GM23338 (cell line): ENCODE measurements around the gene OLFM1. TPM values are rescaled to one million over a fixed set of nuclear protein-coding genes. Genes with fewer than 3 reads are reported as not detected.

Experiments
- ATAC-seq: fragments of 200-7000 bp; cut with Tn5 transposase; 3 replicates; pipeline ENCODE4 v1.9.1; 2020
- DNase-seq: peaks from one replicate; pipeline ENCODE4 v3.0.0-alpha.2; 2015; ENCODE audit warnings: low spot score
- H2AFZ ChIP-seq: fragments of 200-600 bp; sonication (generic); 2 replicates; pipeline ENCODE4 v1.8.0; 2016; ENCODE audit warnings: antibody characterized with exemption, mild to moderate bottlenecking, moderate library complexity
- H3F3A ChIP-seq: fragments of 200-600 bp; sonication (generic); replicated peaks from 2 replicates; pipeline ENCODE4 v1.8.0; 2017; ENCODE audit warnings: antibody characterized with exemption, mixed run types, low read depth
- H3K27ac ChIP-seq: fragments of 200-600 bp; sonication (generic); 2 replicates; pipeline ENCODE4 v1.6.1; 2016; ENCODE audit warnings: low read depth
- H3K27me3 ChIP-seq: fragments of 200-600 bp; sonication (generic); 2 replicates; pipeline ENCODE4 v1.8.0; 2016; ENCODE audit warnings: mild to moderate bottlenecking, mixed run types, moderate library complexity; ENCODE audit not compliant: insufficient read depth
- H3K36me3 ChIP-seq: fragments of 200-600 bp; sonication (generic); 2 replicates; pipeline ENCODE4 v1.8.0; 2016; ENCODE audit warnings: mild to moderate bottlenecking; ENCODE audit not compliant: insufficient read depth
- H3K4me1 ChIP-seq: fragments of 200-600 bp; sonication (generic); 2 replicates; pipeline ENCODE4 v1.8.0; 2016; ENCODE audit warnings: mild to moderate bottlenecking, moderate library complexity; ENCODE audit not compliant: insufficient read depth
- H3K4me2 ChIP-seq: fragments of 200-600 bp; sonication (generic); 2 replicates; pipeline ENCODE4 v1.7.1; 2017; ENCODE audit warnings: mixed run types
- H3K4me3 ChIP-seq: fragments of 200-600 bp; sonication (generic); 2 replicates; pipeline ENCODE4 v1.6.1; 2016; ENCODE audit warnings: mixed run types
- H3K79me2 ChIP-seq: fragments of 200-600 bp; sonication (generic); replicated peaks from 2 replicates; pipeline ENCODE4 v1.8.0; 2017; ENCODE audit warnings: mild to moderate bottlenecking; ENCODE audit not compliant: insufficient read depth
- H3K9me2 ChIP-seq: fragments of 200-600 bp; sonication (generic); 2 replicates; pipeline ENCODE4 v1.8.0; 2017; ENCODE audit not compliant: insufficient read depth
- H4K20me1 ChIP-seq: fragments of 200-600 bp; sonication (generic); replicated peaks from 2 replicates; pipeline ENCODE4 v1.8.0; 2017; ENCODE audit warnings: mild to moderate bottlenecking; ENCODE audit not compliant: insufficient read depth
- H3K27ac Mint-ChIP-seq: 2 replicates; pipeline ENCODE4 v1.8.0; 2020; ENCODE audit warnings: inconsistent platforms, mild to moderate bottlenecking, moderate library complexity, mixed read lengths
- H3K27me3 Mint-ChIP-seq: 3 replicates; pipeline ENCODE4 v1.8.0; 2022; ENCODE audit warnings: low read depth, mild to moderate bottlenecking, moderate library complexity, mixed read lengths, inconsistent platforms; ENCODE audit not compliant: insufficient read depth, poor library complexity
- H3K36me3 Mint-ChIP-seq: 3 replicates; pipeline ENCODE4 v1.8.0; 2021; ENCODE audit warnings: low read depth, mild to moderate bottlenecking, inconsistent platforms, moderate library complexity, mixed read lengths
- H3K4me1 Mint-ChIP-seq: 3 replicates; pipeline ENCODE4 v1.8.0; 2020; ENCODE audit warnings: mild to moderate bottlenecking, inconsistent platforms, mixed read lengths
- H3K4me3 Mint-ChIP-seq: 3 replicates; pipeline ENCODE4 v1.8.0; 2021; ENCODE audit warnings: moderate library complexity, mild to moderate bottlenecking, inconsistent platforms, mixed read lengths
- H3K9me3 Mint-ChIP-seq: 3 replicates; pipeline ENCODE4 v1.8.0; 2020; ENCODE audit warnings: moderate library complexity, mild to moderate bottlenecking, inconsistent platforms, mixed read lengths
- CREB1 ChIP-seq: fragments of 250-450 bp; sonication (Bioruptor Pico); IDR thresholded peaks from 2 replicates; pipeline ENCODE4 v1.5.0; 2020; ENCODE audit warnings: low read depth, mild to moderate bottlenecking, moderate library complexity
- ETS1 ChIP-seq: IDR thresholded peaks from 2 replicates; pipeline ENCODE4 v1.6.1; 2016; ENCODE audit warnings: antibody characterized with exemption
- EZH2 ChIP-seq: fragments of 200-600 bp; sonication (generic); IDR thresholded peaks from one replicate; pipeline ENCODE4 v1.8.0; 2017; ENCODE audit warnings: antibody characterized with exemption, mild to moderate bottlenecking, low read depth; ENCODE audit not compliant: unreplicated experiment
- EZH2phosphoT487 ChIP-seq: fragments of 200-600 bp; sonication (generic); IDR thresholded peaks from one replicate; pipeline ENCODE4 v1.8.1; 2018; ENCODE audit warnings: antibody characterized with exemption; ENCODE audit not compliant: unreplicated experiment
- JUNB ChIP-seq: IDR thresholded peaks from one replicate; pipeline ENCODE4 v1.6.1; 2016; ENCODE audit warnings: antibody characterized with exemption; ENCODE audit not compliant: unreplicated experiment
- NANOG ChIP-seq: IDR thresholded peaks from 2 replicates; pipeline ENCODE4 v1.6.1; 2016; ENCODE audit warnings: antibody characterized with exemption, borderline replicate concordance
- POLR2AphosphoS5 ChIP-seq: IDR thresholded peaks from 2 replicates; pipeline ENCODE4 v1.6.1; 2016; ENCODE audit warnings: antibody characterized with exemption, low read depth
- REST ChIP-seq: IDR thresholded peaks from one replicate; pipeline ENCODE4 v1.6.1; 2018; ENCODE audit warnings: antibody characterized with exemption; ENCODE audit not compliant: unreplicated experiment
- STAT1 ChIP-seq: IDR thresholded peaks from one replicate; pipeline ENCODE4 v1.6.1; 2016; ENCODE audit warnings: antibody characterized with exemption; ENCODE audit not compliant: unreplicated experiment
- ZNF114 ChIP-seq: fragments of 250-450 bp; sonication (Bioruptor Pico); IDR thresholded peaks from 2 replicates; pipeline ENCODE4 v1.5.0; 2020; ENCODE audit warnings: mild to moderate bottlenecking, moderate library complexity
- ZNF331 ChIP-seq: fragments of 250-450 bp; sonication (Bioruptor Pico); IDR thresholded peaks from 2 replicates; pipeline ENCODE4 v1.5.0; 2020; ENCODE audit warnings: low read depth, mild to moderate bottlenecking, moderate library complexity
- polyA plus RNA-seq: library from polyadenylated mRNA; unstranded; fragments of >200 nt; fragmentation: Nextera tagmentation; extraction: Ambion mirVana; gene quantifications from 2 replicates; pipeline ENCODE4 v1.2.1, GENCODE V29; 2016
- total RNA-seq: library from RNA; depleted of rRNA; stranded (reverse); fragments of >200 nt; shearing (Covaris generic); gene quantifications from 2 replicates; pipeline ENCODE4 v1.2.3, GENCODE V29; 2014
- TF ChIP-seq, protein P1 (sequence below), 2 experiments: fragments of 200-600 bp in 1 of 2; sonication (generic) in 1 of 2; conservative IDR thresholded peaks; 2 replicates each; pipeline versions ENCODE4 v1.5.1 to v1.6.1; 2016 to 2017; ENCODE audit warnings: antibody characterized with exemption in 2 of 2, low read depth in 2 of 2, mild to moderate bottlenecking in 2 of 2, moderate library complexity in 1 of 2
- TF ChIP-seq, protein P2 (sequence below): fragments of 250-450 bp; sonication (Bioruptor Pico); IDR thresholded peaks from 2 replicates; pipeline ENCODE4 v1.5.0; 2020; ENCODE audit warnings: mild to moderate bottlenecking, moderate library complexity

OLFM1 gene
- total and polyA plus RNA-seq, 2 experiments from 2014 or later: 20.6 to 40.1 TPM

- H3K4me1 ChIP-seq: peaks cover 2% of the 10 kb centered on the region; the same call in 1 of the 2 replicates
- H3K4me2 ChIP-seq: no peak overlapping the region
- Mint-ChIP-seq H3K36me3 (no peaks in the 10 kb centered on the region), H3K27me3 (peaks cover 14% of the 10 kb centered on the region), H3K4me1 (peaks cover 23% of the 10 kb centered on the region), H3K27ac (no peak overlapping the region), H3K4me3 (no peak overlapping the region), H3K9me3 (no peaks in the 10 kb centered on the region)
- H3K9me2 ChIP-seq: no peaks in the 10 kb centered on the region
- no peak overlapping the region for H2AFZ ChIP-seq
- no peaks in the 10 kb centered on the region for H3K79me2 ChIP-seq
- TF ChIP-seq POLR2AphosphoS5: no peak
- no peak for TF ChIP-seq JUNB
- TF ChIP-seq NANOG: no peak
- no peak for TF ChIP-seq EZH2
- TF ChIP-seq, protein P1, sequence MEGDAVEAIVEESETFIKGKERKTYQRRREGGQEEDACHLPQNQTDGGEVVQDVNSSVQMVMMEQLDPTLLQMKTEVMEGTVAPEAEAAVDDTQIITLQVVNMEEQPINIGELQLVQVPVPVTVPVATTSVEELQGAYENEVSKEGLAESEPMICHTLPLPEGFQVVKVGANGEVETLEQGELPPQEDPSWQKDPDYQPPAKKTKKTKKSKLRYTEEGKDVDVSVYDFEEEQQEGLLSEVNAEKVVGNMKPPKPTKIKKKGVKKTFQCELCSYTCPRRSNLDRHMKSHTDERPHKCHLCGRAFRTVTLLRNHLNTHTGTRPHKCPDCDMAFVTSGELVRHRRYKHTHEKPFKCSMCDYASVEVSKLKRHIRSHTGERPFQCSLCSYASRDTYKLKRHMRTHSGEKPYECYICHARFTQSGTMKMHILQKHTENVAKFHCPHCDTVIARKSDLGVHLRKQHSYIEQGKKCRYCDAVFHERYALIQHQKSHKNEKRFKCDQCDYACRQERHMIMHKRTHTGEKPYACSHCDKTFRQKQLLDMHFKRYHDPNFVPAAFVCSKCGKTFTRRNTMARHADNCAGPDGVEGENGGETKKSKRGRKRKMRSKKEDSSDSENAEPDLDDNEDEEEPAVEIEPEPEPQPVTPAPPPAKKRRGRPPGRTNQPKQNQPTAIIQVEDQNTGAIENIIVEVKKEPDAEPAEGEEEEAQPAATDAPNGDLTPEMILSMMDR (conservative IDR thresholded peaks at IDR 0.05; ENCODE audit: low read depth in 2 of 2): no peak
- TF ChIP-seq ETS1: no peak
- no peak for TF ChIP-seq ZNF331
- no peak for TF ChIP-seq REST
- TF ChIP-seq EZH2phosphoT487: no peak
- TF ChIP-seq, protein P2, sequence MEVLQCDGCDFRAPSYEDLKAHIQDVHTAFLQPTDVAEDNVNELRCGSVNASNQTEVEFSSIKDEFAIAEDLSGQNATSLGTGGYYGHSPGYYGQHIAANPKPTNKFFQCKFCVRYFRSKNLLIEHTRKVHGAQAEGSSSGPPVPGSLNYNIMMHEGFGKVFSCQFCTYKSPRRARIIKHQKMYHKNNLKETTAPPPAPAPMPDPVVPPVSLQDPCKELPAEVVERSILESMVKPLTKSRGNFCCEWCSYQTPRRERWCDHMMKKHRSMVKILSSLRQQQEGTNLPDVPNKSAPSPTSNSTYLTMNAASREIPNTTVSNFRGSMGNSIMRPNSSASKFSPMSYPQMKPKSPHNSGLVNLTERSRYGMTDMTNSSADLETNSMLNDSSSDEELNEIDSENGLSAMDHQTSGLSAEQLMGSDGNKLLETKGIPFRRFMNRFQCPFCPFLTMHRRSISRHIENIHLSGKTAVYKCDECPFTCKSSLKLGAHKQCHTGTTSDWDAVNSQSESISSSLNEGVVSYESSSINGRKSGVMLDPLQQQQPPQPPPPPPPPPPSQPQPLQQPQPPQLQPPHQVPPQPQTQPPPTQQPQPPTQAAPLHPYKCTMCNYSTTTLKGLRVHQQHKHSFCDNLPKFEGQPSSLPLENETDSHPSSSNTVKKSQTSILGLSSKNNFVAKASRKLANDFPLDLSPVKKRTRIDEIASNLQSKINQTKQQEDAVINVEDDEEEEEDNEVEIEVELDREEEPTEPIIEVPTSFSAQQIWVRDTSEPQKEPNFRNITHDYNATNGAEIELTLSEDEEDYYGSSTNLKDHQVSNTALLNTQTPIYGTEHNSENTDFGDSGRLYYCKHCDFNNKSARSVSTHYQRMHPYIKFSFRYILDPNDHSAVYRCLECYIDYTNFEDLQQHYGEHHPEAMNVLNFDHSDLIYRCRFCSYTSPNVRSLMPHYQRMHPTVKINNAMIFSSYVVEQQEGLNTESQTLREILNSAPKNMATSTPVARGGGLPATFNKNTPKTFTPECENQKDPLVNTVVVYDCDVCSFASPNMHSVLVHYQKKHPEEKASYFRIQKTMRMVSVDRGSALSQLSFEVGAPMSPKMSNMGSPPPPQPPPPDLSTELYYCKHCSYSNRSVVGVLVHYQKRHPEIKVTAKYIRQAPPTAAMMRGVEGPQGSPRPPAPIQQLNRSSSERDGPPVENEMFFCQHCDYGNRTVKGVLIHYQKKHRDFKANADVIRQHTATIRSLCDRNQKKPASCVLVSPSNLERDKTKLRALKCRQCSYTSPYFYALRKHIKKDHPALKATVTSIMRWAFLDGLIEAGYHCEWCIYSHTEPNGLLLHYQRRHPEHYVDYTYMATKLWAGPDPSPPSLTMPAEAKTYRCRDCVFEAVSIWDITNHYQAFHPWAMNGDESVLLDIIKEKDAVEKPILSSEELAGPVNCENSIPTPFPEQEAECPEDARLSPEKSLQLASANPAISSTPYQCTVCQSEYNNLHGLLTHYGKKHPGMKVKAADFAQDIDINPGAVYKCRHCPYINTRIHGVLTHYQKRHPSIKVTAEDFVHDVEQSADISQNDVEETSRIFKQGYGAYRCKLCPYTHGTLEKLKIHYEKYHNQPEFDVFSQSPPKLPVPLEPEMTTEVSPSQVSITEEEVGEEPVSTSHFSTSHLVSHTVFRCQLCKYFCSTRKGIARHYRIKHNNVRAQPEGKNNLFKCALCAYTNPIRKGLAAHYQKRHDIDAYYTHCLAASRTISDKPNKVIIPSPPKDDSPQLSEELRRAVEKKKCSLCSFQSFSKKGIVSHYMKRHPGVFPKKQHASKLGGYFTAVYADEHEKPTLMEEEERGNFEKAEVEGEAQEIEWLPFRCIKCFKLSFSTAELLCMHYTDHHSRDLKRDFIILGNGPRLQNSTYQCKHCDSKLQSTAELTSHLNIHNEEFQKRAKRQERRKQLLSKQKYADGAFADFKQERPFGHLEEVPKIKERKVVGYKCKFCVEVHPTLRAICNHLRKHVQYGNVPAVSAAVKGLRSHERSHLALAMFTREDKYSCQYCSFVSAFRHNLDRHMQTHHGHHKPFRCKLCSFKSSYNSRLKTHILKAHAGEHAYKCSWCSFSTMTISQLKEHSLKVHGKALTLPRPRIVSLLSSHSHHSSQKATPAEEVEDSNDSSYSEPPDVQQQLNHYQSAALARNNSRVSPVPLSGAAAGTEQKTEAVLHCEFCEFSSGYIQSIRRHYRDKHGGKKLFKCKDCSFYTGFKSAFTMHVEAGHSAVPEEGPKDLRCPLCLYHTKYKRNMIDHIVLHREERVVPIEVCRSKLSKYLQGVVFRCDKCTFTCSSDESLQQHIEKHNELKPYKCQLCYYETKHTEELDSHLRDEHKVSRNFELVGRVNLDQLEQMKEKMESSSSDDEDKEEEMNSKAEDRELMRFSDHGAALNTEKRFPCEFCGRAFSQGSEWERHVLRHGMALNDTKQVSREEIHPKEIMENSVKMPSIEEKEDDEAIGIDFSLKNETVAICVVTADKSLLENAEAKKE (CRISPR knock-in tag): no peak
- no peak for TF ChIP-seq CREB1 (CRISPR knock-in tag)
- no peak for TF ChIP-seq STAT1
- TF ChIP-seq ZNF114: no peak
- H3K27me3 ChIP-seq: peaks cover 10% of the 10 kb centered on the region
- no peak overlapping the region for H3K27ac ChIP-seq
- H3K36me3 ChIP-seq: no peaks in the 10 kb centered on the region
- no peaks in the 10 kb centered on the region; the same call in 1 of the 2 replicates for H3F3A ChIP-seq
- peaks cover 6% of the 10 kb centered on the region for H4K20me1 ChIP-seq
- DNase-seq (no peak), ATAC-seq (no peak)
- H3K4me3 ChIP-seq: no peak overlapping the region
Measured at GRCh38 chr9:135080286-135081263, 6.9 kb upstream of the OLFM1 start.
